ENCODE data around the gene ADGRV1. TPM values are rescaled to one million over a fixed set of nuclear protein-coding genes. Genes with fewer than 3 reads are reported as not detected.
"Not testable (repeated sequence)": the region's sequence is repeated elsewhere in the genome, so short reads cannot be mapped to it uniquely, and the experiment has no call there.

The ADGRV1 gene
- total RNA-seq, 1 donor from 2014 or later: 0.69 TPM

GRCh38 chr5:91007251-91007650 lies 448.7 kb downstream of the ADGRV1 start:
- H3K4me3 ChIP-seq (ENCODE audit: low read depth, low read length): no peak overlapping the region
- no peak for DNase-seq (ENCODE audit: low read depth)
- no peak for TF ChIP-seq CTCF (conservative IDR thresholded peaks at IDR 0.05; ENCODE audit: low read depth, low read length)

- DNase-seq (ENCODE audit: low read depth): no peak
- H3K4me3 ChIP-seq (ENCODE audit: low read depth, low read length): no peak overlapping the region
- TF ChIP-seq CTCF (conservative IDR thresholded peaks at IDR 0.05; ENCODE audit: low read depth, low read length): no peak
Observed at GRCh38 chr5:91007780-91008402, 449.3 kb downstream of the ADGRV1 start.

- H3K4me3 ChIP-seq (ENCODE audit: low read depth, low read length): no peak overlapping the region
- no peak for TF ChIP-seq CTCF (conservative IDR thresholded peaks at IDR 0.05; ENCODE audit: low read depth, low read length)
- no peak for DNase-seq (ENCODE audit: low read depth)
Observed at GRCh38 chr5:91010090-91010489, 451.5 kb downstream of the ADGRV1 start.

GRCh38 chr5:91011029-91011428 lies 452.4 kb downstream of the ADGRV1 start:
- TF ChIP-seq CTCF (conservative IDR thresholded peaks at IDR 0.05; ENCODE audit: low read depth, low read length): no peak
- DNase-seq (ENCODE audit: low read depth): no peak
- H3K4me3 ChIP-seq (ENCODE audit: low read depth, low read length): no peak overlapping the region

GRCh38 chr5:91012867-91013266 lies 454.3 kb downstream of the ADGRV1 start:
- not testable (repeated sequence) for DNase-seq (ENCODE audit: low read depth); H3K4me3 ChIP-seq (ENCODE audit: low read depth, low read length)

GRCh38 chr5:91016322-91016721 lies 457.7 kb downstream of the ADGRV1 start:
- TF ChIP-seq CTCF (conservative IDR thresholded peaks at IDR 0.05; ENCODE audit: low read depth, low read length): no peak
- no peak overlapping the region for H3K4me3 ChIP-seq (ENCODE audit: low read depth, low read length)
- no peak for DNase-seq (ENCODE audit: low read depth)

- no peak for TF ChIP-seq CTCF (conservative IDR thresholded peaks at IDR 0.05; ENCODE audit: low read depth, low read length)
- no peak overlapping the region for H3K4me3 ChIP-seq (ENCODE audit: low read depth, low read length)
- DNase-seq (ENCODE audit: low read depth): peak; percentile 48
Observed at GRCh38 chr5:91016954-91017700, 458.5 kb downstream of the ADGRV1 start.
